ENCODE results near the gene F8. TPM values are rescaled to one million over a fixed set of nuclear protein-coding genes. Genes with fewer than 3 reads are reported as not detected.

F8 gene
- total and polyA plus RNA-seq, 9 of the 15 experiments (the other 6 are each of a cell fraction or from before 2014, with no cell fraction given): 0.41 to 3.8 (median 0.91) TPM

- no peak for TF ChIP-seq ZBTB43 (CRISPR knock-in tag; IDR thresholded peaks at IDR 0.05)
- TF ChIP-seq ZFP36 (IDR thresholded peaks at IDR 0.05; ENCODE audit: low read depth, low read length, partially characterized antibody): no peak
- TF ChIP-seq ZNF780A (CRISPR knock-in tag; IDR thresholded peaks at IDR 0.05): no peak
- no peak for TF ChIP-seq NRF1 (conservative IDR thresholded peaks at IDR 0.05 in 1 of 2, IDR thresholded peaks at IDR 0.05 in 1 of 2)
- TF ChIP-seq JUNB (CRISPR knock-in tag; conservative IDR thresholded peaks at IDR 0.05): no peak
- no peak for TF ChIP-seq HDAC3 (IDR thresholded peaks at IDR 0.05; ENCODE audit: borderline replicate concordance, partially characterized antibody)
- TF ChIP-seq GTF2F1 (IDR thresholded peaks at IDR 0.05; ENCODE audit: low read depth, low read length): no peak
- no peak for TF ChIP-seq ZNF143 (CRISPR knock-in tag; IDR thresholded peaks at IDR 0.05)
- no peak for TF ChIP-seq CBX2 (IDR thresholded peaks at IDR 0.05; ENCODE audit: insufficient read depth, low read length, poor library complexity, severe bottlenecking)
- no peak for TF ChIP-seq NCOA2 (IDR thresholded peaks at IDR 0.05; ENCODE audit: partially characterized antibody in 2 of 2)
- TF ChIP-seq, protein P1, sequence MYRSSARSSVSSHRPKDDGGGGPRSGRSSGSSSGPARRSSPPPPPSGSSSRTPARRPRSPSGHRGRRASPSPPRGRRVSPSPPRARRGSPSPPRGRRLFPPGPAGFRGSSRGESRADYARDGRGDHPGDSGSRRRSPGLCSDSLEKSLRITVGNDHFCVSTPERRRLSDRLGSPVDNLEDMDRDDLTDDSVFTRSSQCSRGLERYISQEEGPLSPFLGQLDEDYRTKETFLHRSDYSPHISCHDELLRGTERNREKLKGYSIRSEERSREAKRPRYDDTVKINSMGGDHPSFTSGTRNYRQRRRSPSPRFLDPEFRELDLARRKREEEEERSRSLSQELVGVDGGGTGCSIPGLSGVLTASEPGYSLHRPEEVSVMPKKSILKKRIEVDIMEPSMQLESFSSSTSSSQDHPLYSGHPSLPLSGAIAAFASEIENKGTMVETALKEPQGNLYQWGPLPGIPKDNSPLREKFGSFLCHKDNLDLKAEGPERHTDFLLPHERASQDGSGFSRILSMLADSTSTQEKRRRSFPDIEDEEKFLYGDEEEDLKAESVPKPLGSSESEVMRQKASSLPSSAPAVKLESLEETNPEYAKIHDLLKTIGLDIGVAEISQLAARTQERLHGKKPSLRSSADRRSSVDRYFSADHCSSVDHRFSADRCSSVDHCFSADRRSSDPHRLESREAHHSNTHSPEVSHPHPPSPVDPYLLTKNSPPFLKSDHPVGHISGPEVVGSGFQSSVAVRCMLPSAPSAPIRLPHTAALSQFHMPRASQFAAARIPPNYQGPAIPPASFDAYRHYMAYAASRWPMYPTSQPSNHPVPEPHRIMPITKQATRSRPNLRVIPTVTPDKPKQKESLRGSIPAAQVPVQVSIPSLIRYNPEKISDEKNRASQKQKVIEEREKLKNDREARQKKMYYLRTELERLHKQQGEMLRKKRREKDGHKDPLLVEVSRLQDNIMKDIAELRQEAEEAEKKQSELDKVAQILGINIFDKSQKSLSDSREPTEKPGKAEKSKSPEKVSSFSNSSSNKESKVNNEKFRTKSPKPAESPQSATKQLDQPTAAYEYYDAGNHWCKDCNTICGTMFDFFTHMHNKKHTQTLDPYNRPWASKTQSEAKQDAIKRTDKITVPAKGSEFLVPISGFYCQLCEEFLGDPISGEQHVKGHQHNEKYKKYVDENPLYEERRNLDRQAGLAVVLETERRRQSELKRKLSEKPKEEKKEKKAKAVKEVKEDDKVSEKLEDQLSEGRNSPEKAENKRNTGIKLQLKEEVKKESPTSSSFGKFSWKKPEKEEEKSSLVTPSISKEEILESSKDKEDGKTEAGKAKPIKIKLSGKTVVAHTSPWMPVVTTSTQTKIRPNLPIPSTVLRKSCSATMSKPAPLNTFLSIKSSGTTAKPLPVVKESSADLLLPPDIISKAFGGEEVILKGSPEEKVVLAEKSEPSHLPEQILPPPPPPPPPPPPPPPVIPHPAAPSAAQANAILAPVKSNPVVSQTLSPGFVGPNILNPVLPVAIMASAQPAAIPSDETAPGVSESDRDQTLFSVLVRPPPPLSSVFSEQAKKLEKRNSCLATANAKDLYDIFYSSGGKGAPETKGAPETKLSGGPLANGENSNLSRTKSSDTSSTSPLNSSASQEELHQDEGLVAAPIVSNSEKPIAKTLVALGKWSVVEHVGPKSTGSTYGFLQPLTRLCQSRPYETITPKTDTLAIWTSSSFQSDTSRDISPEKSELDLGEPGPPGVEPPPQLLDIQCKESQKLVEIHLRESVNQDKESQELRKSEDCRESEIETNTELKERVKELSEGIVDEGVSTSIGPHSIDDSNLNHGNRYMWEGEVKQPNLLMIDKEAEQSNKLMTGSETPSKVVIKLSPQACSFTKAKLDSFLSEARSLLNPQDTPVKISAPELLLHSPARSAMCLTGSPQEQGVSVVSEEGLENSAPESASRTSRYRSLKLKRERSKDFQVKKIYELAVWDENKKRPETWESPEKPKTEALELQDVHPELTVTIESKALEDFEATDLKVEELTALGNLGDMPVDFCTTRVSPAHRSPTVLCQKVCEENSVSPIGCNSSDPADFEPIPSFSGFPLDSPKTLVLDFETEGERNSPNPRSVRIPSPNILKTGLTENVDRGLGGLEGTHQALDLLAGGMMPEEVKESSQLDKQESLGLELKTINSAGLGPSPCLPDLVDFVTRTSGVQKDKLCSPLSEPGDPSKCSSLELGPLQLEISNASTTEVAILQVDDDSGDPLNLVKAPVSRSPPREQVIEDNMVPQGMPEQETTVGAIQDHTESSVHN (IDR thresholded peaks at IDR 0.05; ENCODE audit: borderline replicate concordance in 1 of 2, low read depth in 1 of 2): no peak
- no peak for TF ChIP-seq RFX7 (CRISPR knock-in tag; IDR thresholded peaks at IDR 0.05)
- no peak for TF ChIP-seq HNRNPL (IDR thresholded peaks at IDR 0.05; ENCODE audit: low read depth, low read length)
- TF ChIP-seq SIN3B (IDR thresholded peaks at IDR 0.05; ENCODE audit: low read depth): no peak
- TF ChIP-seq BACH1 (tag; IDR thresholded peaks at IDR 0.05): no peak
Measured at GRCh38 chrX:155056877-155057792, 34.6 kb upstream of the F8 start (continued).

Measured in K562 (cell line).